SK-N-SH (cell line): ENCODE measurements around the gene XK.

ENCODE experiments used
- CHD2 ChIP-seq: fragments of 150-350 bp; IDR thresholded peaks from 2 replicates; pipeline ENCODE4 v1.6.1; 2018; ENCODE audit warnings: low read length; ENCODE audit not compliant: partially characterized antibody
- CTCF ChIP-seq: fragments of 200-600 bp; sonication (generic); IDR thresholded peaks from 2 replicates; pipeline ENCODE4 v1.6.1; 2017; ENCODE audit warnings: antibody characterized with exemption, mild to moderate bottlenecking, moderate library complexity
- GABPA ChIP-seq: IDR thresholded peaks from 2 replicates; pipeline ENCODE4 v1.4.0; 2012; ENCODE audit warnings: low read depth, mild to moderate bottlenecking
- MAX ChIP-seq: IDR thresholded peaks from 2 replicates; pipeline ENCODE4 v1.4.0; 2012; ENCODE audit warnings: low read depth
- POLR2AphosphoS5 ChIP-seq: IDR thresholded peaks from 2 replicates; pipeline ENCODE4 v1.6.1; 2012; ENCODE audit warnings: low read depth, low read length

GRCh38 chrX:37697169-37697760 lies 11.7 kb downstream of the XK start:
- no peak for TF ChIP-seq GABPA
- TF ChIP-seq POLR2AphosphoS5: no peak
- no peak for TF ChIP-seq MAX
- TF ChIP-seq CTCF: no peak
- no peak for TF ChIP-seq CHD2
